Left cardiac atrium (tissue), 4 donors: ENCODE measurements around the gene DEK. TPM values are rescaled to one million over a fixed set of nuclear protein-coding genes. Genes with fewer than 3 reads are reported as not detected.
"Not testable (repeated sequence)": the region's sequence is repeated elsewhere in the genome, so short reads cannot be mapped to it uniquely, and the experiment has no call there.

Source experiments
- ATAC-seq, 2 donors: fragments of 200-7000 bp; cut with Tn5 transposase; one replicate each; pipeline ENCODE4 v1.9.1; 2020; ENCODE audit warnings: mild to moderate bottlenecking in 2 of 2, moderate library complexity in 2 of 2
- DNase-seq: peaks from one replicate; pipeline ENCODE4 v3.0.0-alpha.2; 2020
- intact Hi-C, 2 donors: fragments of 100-400 bp; cut with DNase I; formaldehyde crosslinking; loops; one replicate each; pipeline versions ENCODE4 v1.14.1 to v1.15.1; 2022 to 2023
- total RNA-seq, 2 donors: library from RNA; stranded (reverse); fragmentation: NEBNext Ultra II Directional; extraction: Animal tissue kit (Norgen Biotek cat#: 25700); gene quantifications; one replicate each; pipeline ENCODE4 v1.2.1, GENCODE V29; 2021
- donor health status: DM: no; HTN: yes; CAD: no.
- donor health status: DM: no; HTN: yes; CAD: no; lungs with severe emphysema.
- donor health status: DM: yes; HTN: yes; CAD: no.
- donor health status: Dilated cardiomyopathy.

DEK gene
- total RNA-seq, 2 donors from 2014 or later: 72.9 to 87.2 TPM

GRCh38 chr6:18212231-18212630 lies 52.1 kb downstream of the DEK start:
- DNase-seq: no peak
- ATAC-seq: no peak
- intact Hi-C loops: no loop called here

- ATAC-seq (no peak), DNase-seq (no peak)
- intact Hi-C loops: no loop called here
Observed at GRCh38 chr6:18211338-18211737, 53.0 kb downstream of the DEK start.

GRCh38 chr6:18210707-18211106 lies 53.6 kb downstream of the DEK start:
- intact Hi-C loops: no loop called here
- no peak for DNase-seq
- no peak for ATAC-seq

- intact Hi-C loops: no loop called here
- DNase-seq: no peak
- no peak for ATAC-seq
Observed at GRCh38 chr6:18209539-18210197, 54.7 kb downstream of the DEK start.

- DNase-seq, intact Hi-C loops, ATAC-seq: not testable (repeated sequence)
Observed at GRCh38 chr6:18208778-18209177, 55.6 kb downstream of the DEK start.

- intact Hi-C loops: no loop called here
- ATAC-seq (no peak), DNase-seq (no peak)
Observed at GRCh38 chr6:18207949-18208348, 56.4 kb downstream of the DEK start.

DNA sequence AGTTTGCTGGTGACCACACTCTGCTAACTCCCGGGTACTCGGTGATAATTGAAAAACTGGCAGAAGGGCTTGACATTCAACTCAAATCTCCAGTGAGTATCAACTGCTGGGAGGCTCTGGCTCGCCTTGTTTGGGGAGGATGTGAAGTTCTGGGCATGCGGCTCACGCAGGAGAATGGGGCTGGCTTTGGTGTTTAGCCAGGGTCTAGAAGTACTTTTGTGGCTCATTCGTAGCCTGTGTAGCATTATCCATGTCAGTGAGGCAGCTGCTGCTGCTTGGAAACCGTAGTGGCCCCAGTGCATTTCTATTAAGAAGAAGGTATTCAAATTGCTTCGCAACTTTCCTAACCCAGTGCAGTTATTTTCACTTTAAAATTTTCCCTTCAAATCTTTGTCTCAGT lies 56.9 kb downstream of the DEK start:
- DNase-seq (no peak), ATAC-seq (no peak)
- intact Hi-C loops: no loop called here

- ATAC-seq (no peak), DNase-seq (no peak)
- intact Hi-C loops: no loop called here
Observed at GRCh38 chr6:18206591-18206990, 57.7 kb downstream of the DEK start.

DNA sequence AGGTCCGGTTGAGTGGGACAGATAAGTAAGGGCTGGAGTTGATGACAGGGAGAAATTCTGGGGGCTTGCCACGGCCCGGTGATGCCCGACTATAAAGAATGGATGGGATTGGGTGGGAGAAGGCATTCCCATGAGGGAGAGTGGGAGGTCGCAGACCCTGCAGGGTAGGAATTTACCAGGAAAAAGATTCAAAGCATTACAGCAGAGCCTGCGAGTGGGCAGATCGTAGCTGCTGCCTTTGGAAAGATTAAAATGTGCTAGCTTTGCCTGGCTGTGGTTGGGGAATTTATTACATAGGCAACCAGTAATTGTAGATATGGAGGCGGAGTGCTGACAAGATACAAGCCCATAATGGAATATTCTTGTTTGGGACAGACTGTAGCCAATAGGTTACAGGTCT lies 59.6 kb downstream of the DEK start:
- intact Hi-C loops: no loop called here
- DNase-seq (no peak), ATAC-seq (no peak)

DNA sequence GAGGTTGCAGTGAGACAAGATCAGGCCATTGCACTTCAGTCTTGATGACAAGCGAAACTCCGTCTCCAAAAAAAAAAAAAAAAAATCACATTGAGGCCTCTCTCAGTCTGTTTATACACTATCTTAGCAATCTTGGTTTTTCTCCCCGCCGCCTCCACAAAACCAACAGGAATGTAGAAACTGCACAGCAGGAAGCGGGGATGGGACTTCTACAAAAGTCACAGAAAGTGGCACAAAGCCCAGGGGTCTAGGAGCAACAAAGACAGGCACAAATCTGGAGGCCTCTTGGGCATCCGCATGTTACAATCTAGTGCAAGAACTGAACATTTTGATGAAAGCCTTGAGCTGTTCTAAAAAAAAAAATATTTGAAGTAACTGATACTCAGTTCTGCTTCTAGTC lies 60.5 kb downstream of the DEK start:
- ATAC-seq: no peak
- intact Hi-C loops: no loop called here

DNA sequence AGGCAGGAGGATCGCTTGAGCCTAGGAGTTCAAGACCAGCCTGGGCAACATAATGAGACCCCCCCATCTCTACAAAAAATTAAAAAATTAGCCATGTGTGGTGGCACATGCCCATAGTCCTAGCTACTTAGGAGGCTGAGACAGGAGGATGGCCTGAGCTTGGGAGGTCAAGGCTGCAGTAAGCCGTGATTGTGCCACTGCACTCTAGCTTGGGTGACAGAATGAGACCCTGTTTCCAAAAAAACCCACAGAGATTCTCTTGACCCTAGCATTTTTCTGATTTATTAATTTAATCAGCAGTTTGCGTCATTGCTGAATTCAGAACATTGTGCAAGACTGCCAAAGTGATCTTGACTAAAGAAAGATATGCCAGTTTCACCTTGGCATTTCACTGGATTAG lies 72.3 kb downstream of the DEK start:
- DNase-seq: no peak
- intact Hi-C loops: no loop called here
- ATAC-seq: no peak

More for the DNA sequence above, 60.5 kb downstream of the DEK start:
- no peak for DNase-seq

DNA sequence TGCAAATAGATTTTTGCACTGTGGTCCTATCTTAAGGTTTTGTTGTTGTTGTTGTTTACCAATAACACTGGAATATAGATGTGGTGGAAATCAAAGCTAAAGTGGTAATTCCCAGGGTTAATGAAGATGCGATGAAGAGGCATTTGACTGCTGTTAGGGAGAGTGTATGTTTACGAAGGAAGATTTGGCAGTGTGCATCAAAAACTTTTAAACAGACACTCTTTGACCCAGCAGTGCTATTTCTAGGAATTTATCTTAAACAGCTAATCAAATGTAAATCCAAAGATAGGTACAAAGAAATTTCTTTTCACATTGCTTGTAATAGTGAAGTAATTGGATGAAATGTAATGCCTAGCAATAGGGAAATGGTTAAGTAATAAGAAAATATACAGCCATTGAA lies 75.1 kb downstream of the DEK start:
- intact Hi-C loops: no loop called here
- no peak for DNase-seq
- ATAC-seq: no peak

- DNase-seq (no peak), ATAC-seq (no peak)
- intact Hi-C loops: no loop called here
Observed at GRCh38 chr6:18187701-18188100, 76.6 kb downstream of the DEK start.

- intact Hi-C loops: no loop called here
- DNase-seq (no peak), ATAC-seq (no peak)
Observed at GRCh38 chr6:18186540-18187250, 77.6 kb downstream of the DEK start.

- intact Hi-C loops: no loop called here
- ATAC-seq (no peak), DNase-seq (no peak)
Observed at GRCh38 chr6:18186033-18186432, 78.3 kb downstream of the DEK start.

GRCh38 chr6:18185624-18186023 lies 78.7 kb downstream of the DEK start:
- no peak for DNase-seq
- ATAC-seq: no peak
- intact Hi-C loops: no loop called here

GRCh38 chr6:18183766-18184165 lies 80.6 kb downstream of the DEK start:
- DNase-seq: no peak
- intact Hi-C loops: no loop called here
- ATAC-seq: no peak

DNA sequence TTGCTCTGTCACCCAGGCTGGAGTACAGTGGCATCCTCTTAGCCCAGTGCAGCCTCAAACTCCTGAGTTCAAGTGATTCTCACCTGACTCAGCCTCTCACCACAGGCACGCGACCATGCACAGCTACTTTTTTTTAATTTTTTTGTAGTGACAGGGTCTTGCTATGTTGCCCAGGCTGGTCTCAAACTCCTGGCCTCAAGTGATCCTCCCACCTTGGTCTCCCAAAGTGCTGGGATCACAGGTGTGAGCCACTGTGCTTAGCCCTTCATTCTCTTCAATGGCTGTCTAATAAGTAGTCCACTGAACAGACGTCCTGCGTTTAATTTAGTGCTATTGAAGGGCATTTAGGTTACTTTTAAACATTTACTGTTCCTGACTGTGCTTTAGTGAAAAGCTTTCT lies 81.8 kb downstream of the DEK start:
- ATAC-seq (no peak), DNase-seq (no peak)
- intact Hi-C loops: no loop called here

DNA sequence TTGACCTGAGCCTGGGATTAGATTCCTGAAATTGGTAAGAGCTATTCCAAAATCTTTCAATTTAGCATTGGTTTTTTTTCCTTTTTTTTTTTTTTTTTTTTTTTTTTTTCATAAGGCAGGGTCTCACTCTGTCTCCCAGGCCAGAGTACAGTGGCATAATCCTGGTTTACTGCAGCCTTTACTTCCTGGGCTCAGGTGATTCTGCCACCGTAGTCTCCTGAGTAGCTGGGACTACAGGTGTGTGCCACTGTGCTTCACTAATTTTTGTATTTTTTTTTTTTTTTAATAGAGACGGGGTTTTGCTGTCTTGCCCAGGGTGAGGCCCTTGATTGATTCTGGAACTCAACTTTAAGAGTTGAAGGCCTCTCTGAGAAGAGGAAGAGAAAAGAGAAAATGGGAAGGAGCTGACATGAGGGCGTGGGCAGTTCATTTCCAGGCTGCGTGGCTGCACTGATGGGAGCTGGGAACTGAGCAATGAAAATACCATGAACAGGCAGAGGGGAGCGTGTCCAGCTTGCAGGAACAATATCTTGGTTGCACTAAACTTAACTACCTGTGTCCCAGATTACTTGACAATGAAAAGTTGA lies 84.5 kb downstream of the DEK start:
- ATAC-seq (peak in 1 of 2 donors; percentile 77), DNase-seq (no peak)
- intact Hi-C loops: no loop called here

DNA sequence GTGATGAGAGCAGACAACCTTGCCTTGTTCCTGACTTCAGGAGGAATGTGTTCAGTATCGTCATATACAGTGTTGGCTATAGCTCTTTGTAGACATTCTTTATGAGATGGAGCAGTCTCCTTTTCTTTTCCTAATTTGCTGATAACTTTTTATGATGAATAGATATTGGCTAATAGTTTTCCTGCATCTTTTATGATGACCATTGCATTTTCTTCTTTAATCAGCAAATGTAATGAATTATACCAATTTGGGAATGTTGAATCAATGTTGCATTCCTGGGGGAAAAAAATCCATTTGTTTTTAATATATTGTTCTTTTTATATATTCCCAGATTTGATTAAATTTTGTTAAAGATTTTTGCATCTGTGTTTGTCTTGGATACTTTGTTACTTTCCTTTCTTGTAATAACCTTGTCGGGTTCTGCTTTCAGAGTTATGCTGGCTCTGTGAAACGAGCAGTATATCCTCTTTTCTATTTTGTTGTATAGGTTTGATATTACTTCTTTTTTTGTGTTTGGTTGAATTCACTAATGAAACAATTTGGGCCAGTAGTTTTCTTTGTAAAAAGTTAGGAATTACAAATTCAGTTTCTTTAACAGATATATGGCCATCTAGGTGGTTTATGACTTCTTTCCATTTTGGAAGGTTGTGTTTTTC lies 85.2 kb downstream of the DEK start:
- ATAC-seq (no peak), DNase-seq (no peak)
- intact Hi-C loops: no loop called here
